PC-9 (cell line): ENCODE measurements around the gene ACER3.

Experiments
- EZH2 ChIP-seq: fragments of 200-600 bp; sonication (generic); IDR thresholded peaks from 2 replicates; pipeline ENCODE4 v1.8.0; 2017; ENCODE audit warnings: antibody characterized with exemption, low read depth
- TF ChIP-seq, protein P1 (sequence below): fragments of 200-600 bp; sonication (generic); conservative IDR thresholded peaks from 2 replicates; pipeline ENCODE4 v1.6.1; 2017; ENCODE audit warnings: mixed run types, antibody characterized with exemption, mild to moderate bottlenecking, moderate library complexity

DNA sequence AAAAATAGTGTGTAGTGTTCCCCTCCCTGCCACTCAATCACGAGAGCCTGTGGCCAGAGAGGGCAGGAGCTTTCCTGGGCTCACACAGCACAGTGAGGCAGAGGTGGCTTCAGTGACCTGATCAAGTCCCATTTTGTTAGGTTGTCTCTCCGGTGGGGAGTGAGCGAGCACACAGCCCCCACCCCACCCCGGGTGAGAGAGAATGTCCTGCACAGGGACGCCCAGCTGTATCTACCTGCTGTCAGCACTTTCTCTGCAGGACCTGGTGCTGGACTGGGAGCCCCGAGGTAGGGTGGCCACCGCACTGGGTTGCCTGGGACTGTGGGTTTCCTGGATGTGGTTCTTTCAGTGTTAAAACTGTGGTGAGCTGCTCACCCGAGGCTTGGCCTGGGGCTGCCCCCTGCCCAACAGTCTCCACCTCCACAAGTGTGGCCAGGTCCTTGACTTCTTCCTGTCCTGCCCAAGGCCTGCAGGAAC is 212.2 kb downstream of the ACER3 start:
- TF ChIP-seq, protein P1, sequence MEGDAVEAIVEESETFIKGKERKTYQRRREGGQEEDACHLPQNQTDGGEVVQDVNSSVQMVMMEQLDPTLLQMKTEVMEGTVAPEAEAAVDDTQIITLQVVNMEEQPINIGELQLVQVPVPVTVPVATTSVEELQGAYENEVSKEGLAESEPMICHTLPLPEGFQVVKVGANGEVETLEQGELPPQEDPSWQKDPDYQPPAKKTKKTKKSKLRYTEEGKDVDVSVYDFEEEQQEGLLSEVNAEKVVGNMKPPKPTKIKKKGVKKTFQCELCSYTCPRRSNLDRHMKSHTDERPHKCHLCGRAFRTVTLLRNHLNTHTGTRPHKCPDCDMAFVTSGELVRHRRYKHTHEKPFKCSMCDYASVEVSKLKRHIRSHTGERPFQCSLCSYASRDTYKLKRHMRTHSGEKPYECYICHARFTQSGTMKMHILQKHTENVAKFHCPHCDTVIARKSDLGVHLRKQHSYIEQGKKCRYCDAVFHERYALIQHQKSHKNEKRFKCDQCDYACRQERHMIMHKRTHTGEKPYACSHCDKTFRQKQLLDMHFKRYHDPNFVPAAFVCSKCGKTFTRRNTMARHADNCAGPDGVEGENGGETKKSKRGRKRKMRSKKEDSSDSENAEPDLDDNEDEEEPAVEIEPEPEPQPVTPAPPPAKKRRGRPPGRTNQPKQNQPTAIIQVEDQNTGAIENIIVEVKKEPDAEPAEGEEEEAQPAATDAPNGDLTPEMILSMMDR: no peak
- no peak for TF ChIP-seq EZH2
